ENCODE results near the gene TBL1XR1.
A peak's percentile ranks its signal among the peaks of the same experiment; 100 is the strongest.

Gene TBL1XR1

GRCh38 chr3:176994891-176995781 lies 202.1 kb downstream of the TBL1XR1 start:
- no peak for DNase-seq

- DNase-seq, result no peak
Measured at GRCh38 chr3:176994393-176994792, 202.9 kb downstream of the TBL1XR1 start.

GRCh38 chr3:176992978-176993377 lies 204.3 kb downstream of the TBL1XR1 start:
- no peak for DNase-seq

- DNase-seq, result no peak
Measured at GRCh38 chr3:176992565-176992964, 204.7 kb downstream of the TBL1XR1 start.

GRCh38 chr3:176988795-176989194 lies 208.5 kb downstream of the TBL1XR1 start:
- no peak for DNase-seq

- no peak for DNase-seq
Measured at GRCh38 chr3:176987901-176988650, 209.2 kb downstream of the TBL1XR1 start.

- DNase-seq, result peak; percentile 31
Measured at GRCh38 chr3:176978441-176978840, 218.8 kb downstream of the TBL1XR1 start.

GRCh38 chr3:176977331-176977730 lies 220.0 kb downstream of the TBL1XR1 start:
- no peak for DNase-seq

GRCh38 chr3:176976586-176976985 lies 220.7 kb downstream of the TBL1XR1 start:
- DNase-seq, result no peak

- no peak for DNase-seq
Measured at GRCh38 chr3:176974279-176974678, 223.0 kb downstream of the TBL1XR1 start.

GRCh38 chr3:176971613-176972174 lies 225.6 kb downstream of the TBL1XR1 start:
- no peak for DNase-seq

- no peak for DNase-seq
Measured at GRCh38 chr3:176970770-176971169, 226.5 kb downstream of the TBL1XR1 start.

- DNase-seq, result no peak
Measured at GRCh38 chr3:176969506-176969905, 227.8 kb downstream of the TBL1XR1 start.

Data from fibroblast of skin of right biceps (primary cell).